ENCODE results near the gene ATP2B2.

The ATP2B2 gene

DNA sequence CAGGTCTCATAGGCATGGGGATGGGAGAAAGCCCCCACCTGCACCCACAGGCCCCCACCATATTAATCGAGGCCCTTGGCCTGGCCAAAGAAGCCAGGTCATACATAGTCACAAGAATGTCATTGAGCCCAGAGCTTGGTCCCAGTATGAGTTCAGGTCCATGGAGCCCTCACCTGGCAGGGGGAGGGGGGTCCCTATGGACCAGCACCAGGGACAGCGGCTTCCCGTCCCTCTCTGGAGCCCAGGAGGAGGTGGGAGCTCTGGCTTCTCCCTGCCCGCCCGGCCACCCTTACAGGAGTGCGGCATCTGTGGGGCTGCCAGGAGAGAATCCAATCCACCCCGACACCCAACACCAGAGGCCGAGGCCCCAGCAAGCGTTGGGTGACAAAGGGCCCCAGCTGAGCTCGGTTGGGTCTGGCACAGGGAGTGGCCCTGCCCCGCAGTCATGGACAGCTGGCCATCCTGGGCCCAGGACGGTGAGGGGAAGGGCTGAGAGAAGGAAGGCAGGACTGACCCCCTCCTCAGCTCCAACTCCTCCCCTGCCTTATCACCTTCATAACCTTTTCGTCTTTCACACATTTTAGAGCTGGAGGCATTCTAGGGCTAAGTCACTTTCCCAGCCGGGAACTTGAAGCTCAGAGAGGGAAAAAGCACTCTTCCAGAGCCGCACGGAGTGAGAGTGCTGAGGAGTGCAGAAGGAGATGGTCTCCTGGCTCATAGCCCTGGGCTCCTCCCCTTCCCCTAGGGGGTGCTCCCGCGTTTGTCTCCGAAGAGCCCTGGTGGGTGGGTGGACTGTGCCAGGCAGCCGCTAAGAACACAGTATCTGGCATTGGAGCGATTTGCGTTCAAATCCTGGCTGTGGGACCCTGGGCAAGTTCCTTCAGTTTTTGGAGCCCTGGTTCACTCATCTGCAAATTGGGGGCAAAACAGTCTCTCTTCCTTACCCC, 54.6 kb downstream of the ATP2B2 start:
- no peak for DNase-seq (ENCODE audit: low read depth)
- no peak overlapping the region for H3K4me3 ChIP-seq (ENCODE audit: low read depth, low read length)
- TF ChIP-seq, protein P1, sequence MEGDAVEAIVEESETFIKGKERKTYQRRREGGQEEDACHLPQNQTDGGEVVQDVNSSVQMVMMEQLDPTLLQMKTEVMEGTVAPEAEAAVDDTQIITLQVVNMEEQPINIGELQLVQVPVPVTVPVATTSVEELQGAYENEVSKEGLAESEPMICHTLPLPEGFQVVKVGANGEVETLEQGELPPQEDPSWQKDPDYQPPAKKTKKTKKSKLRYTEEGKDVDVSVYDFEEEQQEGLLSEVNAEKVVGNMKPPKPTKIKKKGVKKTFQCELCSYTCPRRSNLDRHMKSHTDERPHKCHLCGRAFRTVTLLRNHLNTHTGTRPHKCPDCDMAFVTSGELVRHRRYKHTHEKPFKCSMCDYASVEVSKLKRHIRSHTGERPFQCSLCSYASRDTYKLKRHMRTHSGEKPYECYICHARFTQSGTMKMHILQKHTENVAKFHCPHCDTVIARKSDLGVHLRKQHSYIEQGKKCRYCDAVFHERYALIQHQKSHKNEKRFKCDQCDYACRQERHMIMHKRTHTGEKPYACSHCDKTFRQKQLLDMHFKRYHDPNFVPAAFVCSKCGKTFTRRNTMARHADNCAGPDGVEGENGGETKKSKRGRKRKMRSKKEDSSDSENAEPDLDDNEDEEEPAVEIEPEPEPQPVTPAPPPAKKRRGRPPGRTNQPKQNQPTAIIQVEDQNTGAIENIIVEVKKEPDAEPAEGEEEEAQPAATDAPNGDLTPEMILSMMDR (IDR thresholded peaks at IDR 0.05; ENCODE audit: low read depth, low read length) = no peak
- TF ChIP-seq, protein P2, sequence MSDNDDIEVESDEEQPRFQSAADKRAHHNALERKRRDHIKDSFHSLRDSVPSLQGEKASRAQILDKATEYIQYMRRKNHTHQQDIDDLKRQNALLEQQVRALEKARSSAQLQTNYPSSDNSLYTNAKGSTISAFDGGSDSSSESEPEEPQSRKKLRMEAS (IDR thresholded peaks at IDR 0.05; ENCODE audit: low read depth, low read length) = no peak

DNA sequence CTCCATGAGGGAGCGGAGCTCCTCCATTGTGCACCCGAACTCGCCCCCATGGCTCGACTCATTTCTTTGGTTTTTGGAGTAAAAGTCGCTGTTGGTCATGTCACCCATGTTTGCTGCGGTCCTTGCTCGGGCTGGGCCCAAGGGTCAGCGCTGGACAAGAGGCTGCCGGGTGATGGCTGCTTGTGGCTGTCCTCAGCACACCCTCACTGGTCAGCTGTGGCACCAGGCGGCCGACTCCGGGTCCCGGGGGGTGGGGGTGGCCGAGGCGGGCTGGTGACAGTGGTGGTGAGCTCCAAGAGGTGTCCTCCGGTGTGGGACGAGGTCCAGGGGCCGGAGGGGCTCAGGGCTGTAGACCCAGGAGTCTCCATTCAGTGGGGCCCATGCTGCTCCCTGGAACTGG, 56.0 kb downstream of the ATP2B2 start:
- DNase-seq (ENCODE audit: low read depth) = no peak
- H3K4me3 ChIP-seq (ENCODE audit: low read depth, low read length) = no peak overlapping the region
- TF ChIP-seq, protein P1 (IDR thresholded peaks at IDR 0.05; ENCODE audit: low read depth, low read length) = no peak
- TF ChIP-seq MYC (IDR thresholded peaks at IDR 0.05; ENCODE audit: low read depth, low read length) = no peak
- no peak for TF ChIP-seq POLR2A (IDR thresholded peaks at IDR 0.05; ENCODE audit: extremely low read depth, insufficient read length)
- TF ChIP-seq, protein P2 (IDR thresholded peaks at IDR 0.05; ENCODE audit: low read depth, low read length) = no peak

DNA sequence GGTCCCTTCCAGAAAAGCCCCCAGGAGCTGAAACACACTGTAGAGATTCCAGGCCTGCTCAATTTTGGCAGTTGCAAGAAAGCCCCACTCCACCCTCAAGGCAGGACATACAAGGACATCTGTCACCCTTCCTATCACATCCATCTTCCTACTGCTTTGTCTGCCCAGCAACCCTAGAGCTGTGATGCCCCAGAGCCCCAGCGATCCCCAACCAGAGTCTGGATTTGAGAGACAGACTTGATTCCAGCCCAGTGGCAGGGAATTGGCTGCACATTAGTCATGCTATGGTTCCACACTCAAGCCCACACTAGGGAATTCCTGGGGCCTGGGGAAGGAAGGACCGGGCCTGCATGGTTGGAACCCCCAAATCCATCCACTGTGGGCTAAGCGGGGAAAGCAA, 56.8 kb downstream of the ATP2B2 start:
- no peak for DNase-seq (ENCODE audit: low read depth)
- TF ChIP-seq, protein P1 (IDR thresholded peaks at IDR 0.05; ENCODE audit: low read depth, low read length) = no peak
- TF ChIP-seq, protein P2 (IDR thresholded peaks at IDR 0.05; ENCODE audit: low read depth, low read length) = no peak
- TF ChIP-seq MYC (IDR thresholded peaks at IDR 0.05; ENCODE audit: low read depth, low read length) = no peak
- H3K4me3 ChIP-seq (ENCODE audit: low read depth, low read length) = no peak overlapping the region

DNA sequence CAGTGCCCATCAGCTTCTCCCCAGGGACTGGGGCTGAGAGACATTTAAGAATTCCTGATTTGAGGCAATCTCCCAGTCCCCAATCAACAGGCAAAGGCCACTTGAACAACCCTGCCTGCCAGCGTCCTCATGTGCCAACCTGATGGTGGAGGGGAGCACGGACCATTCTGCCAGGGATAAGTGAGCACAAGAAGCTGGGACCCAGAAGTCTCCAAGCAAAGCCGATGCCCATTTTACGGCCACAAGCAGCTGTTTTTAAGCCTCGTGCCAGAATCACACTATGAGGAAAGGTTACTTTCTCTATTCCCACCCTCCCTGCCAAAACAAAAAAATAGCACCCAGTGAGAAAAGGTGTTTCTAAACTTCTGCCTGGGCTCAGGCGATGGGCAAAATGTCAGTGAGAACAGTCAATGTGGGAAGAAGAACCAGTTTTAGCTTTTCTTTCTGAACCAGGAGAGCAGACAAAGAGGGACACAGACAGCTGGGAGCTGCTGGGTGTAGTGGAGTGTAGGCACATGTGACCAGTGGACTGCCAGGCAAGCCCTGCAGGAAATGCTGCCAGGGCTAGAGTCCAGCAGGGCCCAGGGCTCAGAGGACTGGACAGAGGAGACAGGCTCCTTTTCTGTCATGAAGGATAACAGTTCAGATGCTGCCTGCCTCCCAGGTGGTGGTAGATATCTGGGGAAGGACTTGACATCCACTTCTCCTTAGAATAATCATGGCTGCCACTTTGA, 57.7 kb downstream of the ATP2B2 start:
- no peak for DNase-seq (ENCODE audit: low read depth)
- TF ChIP-seq POLR2A (IDR thresholded peaks at IDR 0.05; ENCODE audit: extremely low read depth, insufficient read length) = no peak
- TF ChIP-seq, protein P2 (IDR thresholded peaks at IDR 0.05; ENCODE audit: low read depth, low read length) = no peak
- TF ChIP-seq MYC (IDR thresholded peaks at IDR 0.05; ENCODE audit: low read depth, low read length) = no peak
- TF ChIP-seq, protein P1 (IDR thresholded peaks at IDR 0.05; ENCODE audit: low read depth, low read length) = no peak
- H3K4me3 ChIP-seq (ENCODE audit: low read depth, low read length) = no peak overlapping the region

DNA sequence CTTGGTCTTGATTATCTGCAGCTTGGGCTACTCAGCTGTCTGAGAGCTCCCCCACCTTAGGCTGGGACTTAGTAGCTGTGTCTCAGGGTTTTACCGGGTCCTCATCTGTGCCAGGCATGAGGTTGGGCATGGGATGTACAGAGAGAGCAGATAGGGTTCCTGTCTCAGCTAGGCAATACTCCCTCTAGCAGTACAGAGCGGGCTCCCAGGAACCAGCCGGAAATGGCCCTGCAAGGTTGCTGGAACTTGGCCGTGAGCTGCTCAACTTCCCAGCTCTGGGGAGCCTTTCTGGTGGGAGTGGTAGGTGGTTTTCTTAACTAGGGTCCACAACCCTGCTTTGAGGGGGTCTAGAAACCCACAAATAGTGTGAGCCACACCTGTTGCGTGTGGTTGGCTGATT, 58.3 kb downstream of the ATP2B2 start:
- no peak overlapping the region for H3K4me3 ChIP-seq (ENCODE audit: low read depth, low read length)
- TF ChIP-seq POLR2A (IDR thresholded peaks at IDR 0.05; ENCODE audit: extremely low read depth, insufficient read length) = no peak
- TF ChIP-seq, protein P2 (IDR thresholded peaks at IDR 0.05; ENCODE audit: low read depth, low read length) = no peak
- TF ChIP-seq MYC (IDR thresholded peaks at IDR 0.05; ENCODE audit: low read depth, low read length) = no peak
- TF ChIP-seq, protein P1 (IDR thresholded peaks at IDR 0.05; ENCODE audit: low read depth, low read length) = no peak
- DNase-seq (ENCODE audit: low read depth) = no peak
